Heart left ventricle (tissue), 16 donors: ENCODE data around the gene NUP42. TPM values are rescaled to one million over a fixed set of nuclear protein-coding genes. Genes with fewer than 3 reads are reported as not detected.

ENCODE experiments used
- ATAC-seq, 4 donors: fragments of 200-7000 bp; cut with Tn5 transposase; one replicate each; pipeline ENCODE4 v1.9.1; 2020 to 2022; ENCODE audit warnings: moderate library complexity in 4 of 4, mild to moderate bottlenecking in 3 of 4, moderate number of reproducible peaks in 1 of 4
- DNase-seq, 5 donors: peaks; one replicate each; pipeline ENCODE4 v3.0.0-alpha.2; 2020
- H3K27ac ChIP-seq, 12 donors: fragments of 200-600 bp; sonication (generic) in 4 of 12; one replicate each; pipeline versions ENCODE4 v1.5.0 to v1.8.0; 2016 to 2022; ENCODE audit warnings: mild to moderate bottlenecking in 2 of 12
- H3K27me3 ChIP-seq, 9 donors: fragments of 200-600 bp; sonication (generic) in 2 of 9; one replicate each; pipeline versions ENCODE4 v1.5.1 to v1.8.0; 2016 to 2022; ENCODE audit warnings: mild to moderate bottlenecking in 3 of 9
- H3K36me3 ChIP-seq, 9 donors: fragments of 200-600 bp; sonication (generic) in 2 of 9; one replicate each; pipeline versions ENCODE4 v1.5.0 to v1.8.0; 2018 to 2022; ENCODE audit warnings: mild to moderate bottlenecking in 2 of 9
- H3K4me1 ChIP-seq, 12 donors: fragments of 200-600 bp; sonication (generic) in 4 of 12; one replicate each; pipeline versions ENCODE4 v1.5.0 to v1.8.0; 2016 to 2022; ENCODE audit warnings: mild to moderate bottlenecking in 3 of 12
- H3K4me3 ChIP-seq, 12 donors: fragments of 200-600 bp; sonication (generic) in 4 of 12; one replicate each; pipeline versions ENCODE4 v1.5.0 to v1.8.0; 2017 to 2022; ENCODE audit warnings: mild to moderate bottlenecking in 9 of 12, moderate library complexity in 4 of 12
- H3K9me3 ChIP-seq, 12 donors: fragments of 200-600 bp; sonication (generic) in 4 of 12; one replicate each; pipeline versions ENCODE4 v1.5.0 to v1.8.0; 2016 to 2022; ENCODE audit warnings: mild to moderate bottlenecking in 1 of 12
- CTCF ChIP-seq, 12 donors: fragments of 200-600 bp; sonication (generic) in 4 of 12; IDR thresholded peaks; one replicate each; pipeline versions ENCODE4 v1.5.0 to v1.8.0; 2018 to 2022; ENCODE audit warnings: antibody characterized with exemption in 12 of 12, mild to moderate bottlenecking in 5 of 12
- POLR2A ChIP-seq, 2 donors: fragments of 450-650 bp; IDR thresholded peaks; one replicate each; pipeline ENCODE4 v1.6.1; 2017; ENCODE audit warnings: antibody characterized with exemption in 2 of 2, mild to moderate bottlenecking in 2 of 2, moderate library complexity in 2 of 2
- WGBS, 4 donors: extraction: QIAGEN DNeasy Blood & Tissue Kit in 2 of 4; methylation state at CpG; one replicate each; pipeline versions ENCODE4 v1.1.5 to v1.1.7; 2013 to 2018; 5-methylcytosine and 5-hydroxymethylcytosine counted together
- intact Hi-C, 10 donors: fragments of 100-400 bp; cut with DNase I; formaldehyde crosslinking; loops; one replicate each; pipeline versions ENCODE4 v1.11.1 to v1.14.2; 2022
- polyA plus RNA-seq, 2 donors: library from polyadenylated mRNA; stranded (reverse); fragments of 200-250 nt; gene quantifications; one replicate each; pipeline ENCODE4 v1.2.3, GENCODE V29; 2013
- total RNA-seq, 9 donors: library from RNA; depleted of rRNA in 2 of 9; stranded (reverse); fragments of >200 nt in 2 of 9; fragmentation: NEBNext Ultra II Directional in 3 of 9; extraction: Animal tissue kit (Norgen Biotek cat#: 25700) in 3 of 9; gene quantifications; one replicate each; pipeline versions ENCODE4 v1.1.0 to v1.2.4, GENCODE V29; 2016 to 2023
- donor health status: ischemic (EF 13 %, LVEDD 7.1; RV severe dilation, severe dysfunction).
- donor health status: healthy with polysubstance abuse.
- donor health status: DM: no; HTN: yes; CAD: no.
- donor health status: DM: no; HTN: no; CAD: no.
- donor health status: ischemic (EF 25% LVEDD 6.9; RV normal size, moderate dysfunction).
- donor health status: ischemic (EF 25% LVEDD 5.7; RV mildly dilated, moderate dysfunction).
- donor health status: healthy.
- donor health status: DM: yes; HTN: yes; CAD: no.
- donor health status: ischemic (EF 35%, LVEDD 5.7; RV mildly dilated, moderate dysfunction).
- donor health status: nonischemic (EF 11% LVEDD 7.7; RV severe dilation, severe dysfunction).
- donor health status: DM: yes; HTN: yes; CAD: no.
- donor health status: PGD.
- donor health status: ischemic (EF 29% LVEDD 5.4; RV normal size, mild dysfunction).
- donor health status: nonischemic (EF 23%, LVEDD 6.1; RV moderate dilation, normal function).

The NUP42 gene
- total and polyA plus RNA-seq, 11 donors: 12.7 to 26.1 (median 19.3) TPM

GRCh38 chr7:23247603-23248335, 65.9 kb downstream of the NUP42 start:
- Histone ChIP-seq H3K9me3 (peaks cover 0 to 12% (median 0%) of the 10 kb centered on the region in 12 donors), H3K4me1 (peaks cover 0 to 33% (median 15%) of the 10 kb centered on the region in 12 donors), H3K27me3 (peaks cover 0 to 4% (median 0%) of the 10 kb centered on the region in 9 donors), H3K36me3 (peaks cover 0 to 20% (median 0%) of the 10 kb centered on the region in 9 donors), H3K27ac (peak overlapping the region; percentile 16 to 90 (median 82)), H3K4me3 (peak overlapping the region; percentile 11 to 72 (median 58))
- DNase-seq: peak; percentile 42 to 81 (median 52)
- TF ChIP-seq POLR2A (IDR thresholded peaks at IDR 0.05) (peak in 1 of 2 donors; percentile 14), CTCF (IDR thresholded peaks at IDR 0.05) (no peak)
- ATAC-seq: peak; percentile 48 to 85 (median 76)
- WGBS, 4 donors: 3 to 8% (median 5%) methylated on average over 26 to 53 of the region's 53 CpGs
- intact Hi-C loops: loop anchor here in 9 of 10 donors (2.0 to 10.0 kb wide), 8 partner anchors 40 to 145 kb away; partner anchors contain the start of genes KLHL7 (in 3 of the 9) and NUP42 (in 2 of the 9)

GRCh38 chr7:23249486-23249885, 67.6 kb downstream of the NUP42 start:
- peaks cover 0 to 4% (median 0%) of the 10 kb centered on the region in 9 donors for H3K27me3 ChIP-seq
- peaks cover 0 to 37% (median 9%) of the 10 kb centered on the region in 9 donors for H3K36me3 ChIP-seq
- intact Hi-C loops: loop anchor here in 9 of 10 donors (5.0 to 10.0 kb wide), 7 partner anchors 42 to 147 kb away; partner anchors contain the start of genes KLHL7 (in 3 of the 9) and NUP42 (in 1 of the 9)
- DNase-seq (no peak), ATAC-seq (no peak)
- peak overlapping the region in 2 of 12 donors; percentile 60 to 62 for H3K4me3 ChIP-seq
- H3K4me1 ChIP-seq: peaks cover 0 to 27% (median 15%) of the 10 kb centered on the region in 12 donors
- TF ChIP-seq POLR2A (IDR thresholded peaks at IDR 0.05) (no peak), CTCF (IDR thresholded peaks at IDR 0.05) (no peak)
- no peak overlapping the region for H3K27ac ChIP-seq
- peaks cover 0 to 12% (median 0%) of the 10 kb centered on the region in 12 donors for H3K9me3 ChIP-seq

Other genes starting within 250 kb of the NUP42 start
- gene HYCC1, start 167.9 kb upstream of the NUP42 start, total RNA-seq: 10 to 100 TPM; 31.4 to 48.2 (median 35.6) TPM
- gene HYCC1, start 167.9 kb upstream of the NUP42 start, polyA plus RNA-seq: 10 to 100 TPM in 1 of 2 donors, 1 to 10 TPM in 1; 6.1 to 24.6 TPM
- 100 to 1,000 TPM in 8 of 9 donors, 10 to 100 TPM in 1; 63.4 to 159 (median 120) TPM for gene KLHL7, start 76.3 kb upstream of the NUP42 start, total RNA-seq
- 10 to 100 TPM; 48.0 to 60.7 TPM for gene KLHL7, start 76.3 kb upstream of the NUP42 start, polyA plus RNA-seq
- gene GPNMB, start 64.7 kb downstream of the NUP42 start, total RNA-seq: 100 to 1,000 TPM; 191 to 561 (median 259) TPM
- gene GPNMB, start 64.7 kb downstream of the NUP42 start, polyA plus RNA-seq: 100 to 1,000 TPM in 1 of 2 donors, 10 to 100 TPM in 1; 97.5 to 189 TPM
- 100 to 1,000 TPM in 7 of 9 donors, 10 to 100 TPM in 2; 73.1 to 128 (median 104) TPM for gene MALSU1, start 117.3 kb downstream of the NUP42 start, total RNA-seq
- 100 to 1,000 TPM in 1 of 2 donors, 10 to 100 TPM in 1; 40.3 to 118 TPM for gene MALSU1, start 117.3 kb downstream of the NUP42 start, polyA plus RNA-seq